HCT116 (cell line): ENCODE measurements around the gene PZP. TPM values are rescaled to one million over a fixed set of nuclear protein-coding genes. Genes with fewer than 3 reads are reported as not detected.

ENCODE experiments used
- ATAC-seq: fragments of 200-7000 bp; cut with Tn5 transposase; 2 replicates; pipeline ENCODE4 v1.9.1; 2020; ENCODE audit warnings: mild to moderate bottlenecking, moderate library complexity
- BruUV-seq: library from RNA; stranded (reverse); fragments of 400-500 nt; replicated peaks from 2 replicates; lab custom pipeline; 2021; lab: Mats Ljungman, UMichigan
- CTCF ChIA-PET: fragments of 300-600 bp; sonication (Branson Sonifier 250); formaldehyde crosslinking; loops from one replicate; lab custom pipeline; 2021; ENCODE audit warnings: antibody characterized with exemption; lab: Charles Lee
- POLR2A ChIA-PET: fragments of 300-600, 350-600 bp; sonication (Branson Sonifier 250); formaldehyde crosslinking; loops from one replicate; lab custom pipeline; 2021; ENCODE audit warnings: antibody characterized with exemption; lab: Charles Lee
- RAD21 ChIA-PET, 2 experiments: fragments of 300-600 bp; sonication (Branson Sonifier 250); formaldehyde crosslinking; loops; one replicate each; lab custom pipeline; 2023; ENCODE audit warnings: low total read pairs in 2 of 2; ENCODE audit not compliant: uncharacterized antibody in 2 of 2, unreplicated experiment in 2 of 2, low non-redundant PET in 1 of 2; lab: Charles Lee
- DNase-seq: peaks from one replicate; pipeline ENCODE4 v3.0.0-alpha.2; 2010; ENCODE audit warnings: low read depth, low spot score
- H2AFZ ChIP-seq: fragments of 200-600 bp; shearing (Covaris generic), sonication (generic); 2 replicates; pipeline ENCODE4 v1.6.1; 2017; ENCODE audit warnings: low read depth, mixed run types, mixed read lengths, antibody characterized with exemption, low read length; ENCODE audit not compliant: poor library complexity, severe bottlenecking
- H3K27ac ChIP-seq: 2 replicates; pipeline ENCODE4 v1.5.1; 2012; ENCODE audit warnings: low read depth, low read length
- H3K27me3 ChIP-seq: fragments of 200-600 bp; sonication (generic); 2 replicates; pipeline ENCODE4 v1.6.1; 2016; ENCODE audit warnings: mixed run types, low read length, mixed read lengths; ENCODE audit not compliant: insufficient read depth
- H3K36me3 ChIP-seq, 2 experiments: fragments of 200-500 bp in 1 of 2; fragments of 200-600 bp in 1 of 2; sonication (Bioruptor generic) in 1 of 2; sonication (generic) in 1 of 2; 2 replicates each; pipeline versions ENCODE4 v1.5.1 to v1.6.1; 2014 to 2016; ENCODE audit warnings: low read length in 2 of 2, inconsistent platforms in 1 of 2, mixed read lengths in 1 of 2, mixed run types in 1 of 2; ENCODE audit not compliant: insufficient read depth in 2 of 2, control insufficient read depth in 1 of 2
- H3K4me1 ChIP-seq, 2 experiments: fragments of 200-600 bp in 1 of 2; sonication (generic) in 1 of 2; 2 replicates each; pipeline versions ENCODE4 v1.5.1 to v1.6.1; 2012 to 2017; ENCODE audit warnings: low read length in 2 of 2, inconsistent platforms in 1 of 2, mild to moderate bottlenecking in 1 of 2, mixed read lengths in 1 of 2, mixed run types in 1 of 2, moderate library complexity in 1 of 2; ENCODE audit not compliant: insufficient read depth in 2 of 2, control insufficient read depth in 1 of 2
- H3K4me2 ChIP-seq: fragments of 200-600 bp; sonication (generic); 2 replicates; pipeline ENCODE4 v1.6.1; 2017; ENCODE audit warnings: mixed run types, low read length, mixed read lengths
- H3K4me3 ChIP-seq, 2 experiments: fragments of 200-600 bp in 1 of 2; sonication (generic) in 1 of 2; replicated peaks in 1 of 2; 2 replicates each; pipeline ENCODE4 v1.5.1; 2011 to 2016; ENCODE audit warnings: low read length in 2 of 2, control low read depth in 1 of 2, low read depth in 1 of 2, mild to moderate bottlenecking in 1 of 2, mixed read lengths in 1 of 2, mixed run types in 1 of 2
- H3K79me2 ChIP-seq: fragments of 200-600 bp; sonication (generic); 2 replicates; pipeline ENCODE4 v1.6.1; 2017; ENCODE audit warnings: mild to moderate bottlenecking, mixed run types, low read length, moderate library complexity, mixed read lengths; ENCODE audit not compliant: insufficient read depth
- H3K9ac ChIP-seq: fragments of 200-600 bp; sonication (generic); 2 replicates; pipeline ENCODE4 v1.6.1; 2016; ENCODE audit warnings: low read length, mixed read lengths
- H3K9me2 ChIP-seq: fragments of 200-600 bp; sonication (generic), shearing (Covaris generic); 2 replicates; pipeline ENCODE4 v1.6.1; 2017; ENCODE audit warnings: mixed run types, mild to moderate bottlenecking, moderate library complexity; ENCODE audit not compliant: insufficient read depth
- H3K9me3 ChIP-seq, 2 experiments: fragments of 200-500 bp in 1 of 2; fragments of 200-600 bp in 1 of 2; sonication (Bioruptor generic) in 1 of 2; sonication (generic) in 1 of 2; 2 replicates each; pipeline ENCODE4 v1.6.1; 2014 to 2017; ENCODE audit warnings: low read length in 2 of 2, mixed read lengths in 2 of 2, inconsistent platforms in 1 of 2, low read depth in 1 of 2, mild to moderate bottlenecking in 1 of 2, mixed run types in 1 of 2, moderate library complexity in 1 of 2; ENCODE audit not compliant: control insufficient read depth in 1 of 2, insufficient read depth in 1 of 2
- H4K20me1 ChIP-seq: fragments of 200-600 bp; sonication (generic), shearing (Covaris generic); 2 replicates; pipeline ENCODE4 v1.6.1; 2017; ENCODE audit warnings: mixed run types, mild to moderate bottlenecking, moderate library complexity; ENCODE audit not compliant: insufficient read depth
- EGR1 ChIP-seq: IDR thresholded peaks from 2 replicates; pipeline ENCODE4 v1.6.1; 2012; ENCODE audit warnings: low read depth
- EZH2 ChIP-seq: fragments of 200-600 bp; sonication (generic); IDR thresholded peaks from 2 replicates; pipeline ENCODE4 v1.6.1; 2017; ENCODE audit warnings: antibody characterized with exemption, mixed run types
- FOSL1 ChIP-seq: IDR thresholded peaks from 2 replicates; pipeline ENCODE4 v1.6.1; 2012; ENCODE audit warnings: low read depth
- JUND ChIP-seq: IDR thresholded peaks from 2 replicates; pipeline ENCODE4 v1.6.1; 2012
- POLR2AphosphoS5 ChIP-seq: IDR thresholded peaks from 2 replicates; pipeline ENCODE4 v1.6.1; 2011; ENCODE audit warnings: mild to moderate bottlenecking, low read depth, low read length, moderate library complexity
- RAD21 ChIP-seq: IDR thresholded peaks from 2 replicates; pipeline ENCODE4 v1.6.1; 2012; ENCODE audit warnings: low read depth, mild to moderate bottlenecking
- SIN3A ChIP-seq: IDR thresholded peaks from 2 replicates; pipeline ENCODE4 v1.6.1; 2012; ENCODE audit warnings: low read depth
- TCF7L2 ChIP-seq: IDR thresholded peaks from 2 replicates; pipeline ENCODE4 v1.7.0; 2011; ENCODE audit warnings: borderline replicate concordance, inconsistent platforms; ENCODE audit not compliant: insufficient read depth, insufficient read length; ENCODE audit errors: extremely low read depth
- YY1 ChIP-seq: IDR thresholded peaks from 2 replicates; pipeline ENCODE4 v1.6.1; 2011; ENCODE audit warnings: low read length, low read depth, moderate library complexity, mild to moderate bottlenecking; ENCODE audit not compliant: insufficient replicate concordance; ENCODE audit errors: extremely low read depth
- ZFX ChIP-seq: fragments of 450-650 bp; IDR thresholded peaks from 2 replicates; pipeline ENCODE4 v1.6.1; 2017
- ZNF274 ChIP-seq: fragments of 200-500 bp; sonication (Bioruptor generic); IDR thresholded peaks from 2 replicates; pipeline ENCODE4 v1.6.1; 2014; ENCODE audit warnings: mild to moderate bottlenecking, low read depth, low read length, inconsistent platforms
- intact Hi-C: fragments of 100-400 bp; cut with micrococcal nuclease; formaldehyde crosslinking; loops from 2 replicates; pipeline ENCODE4 v1.10.0; 2022
- total RNA-seq: library from RNA; stranded (reverse); gene quantifications from one replicate; pipeline ENCODE4 v1.2.1, GENCODE V29; 2021; ENCODE audit not compliant: unreplicated experiment
- TF ChIP-seq, protein P1 (sequence below), 3 experiments: fragments of 200-600 bp in 1 of 3; sonication (generic) in 1 of 3; IDR thresholded peaks in 2 of 3; conservative IDR thresholded peaks in 1 of 3; 2 replicates each; pipeline ENCODE4 v1.5.1; 2012 to 2017; ENCODE audit warnings: low read depth in 2 of 3, low read length in 2 of 3, antibody characterized with exemption in 1 of 3, borderline replicate concordance in 1 of 3, control low read depth in 1 of 3, mild to moderate bottlenecking in 1 of 3, mixed read lengths in 1 of 3, mixed run types in 1 of 3, moderate library complexity in 1 of 3; ENCODE audit not compliant: insufficient read depth in 1 of 3
- TF ChIP-seq, protein P2 (sequence below): IDR thresholded peaks from 2 replicates; pipeline ENCODE4 v1.6.1; 2012

Gene PZP
- total RNA-seq, 1 experiment from 2014 or later = not detected

GRCh38 chr12:9149372-9149771, 58.8 kb downstream of the PZP start:
- intact Hi-C loops = no loop called here
- Histone ChIP-seq H4K20me1 (no peaks in the 10 kb centered on the region), H3K27me3 (peaks cover 53% of the 10 kb centered on the region), H3K4me3 (no peak overlapping the region), H3K79me2 (no peaks in the 10 kb centered on the region), H3K27ac (no peak overlapping the region), H3K9ac (no peak overlapping the region), H3K9me3 (no peaks in the 10 kb centered on the region), H2AFZ (no peak overlapping the region), H3K9me2 (no peaks in the 10 kb centered on the region)
- ChIA-PET POLR2A (no interaction called here), CTCF (interaction anchor here (1.0 kb wide), 1 partner anchor 14 kb away, joined by 3 read pairs; no protein-coding TSS in a partner anchor)
- DNase-seq (peak; percentile 16), ATAC-seq (peak; percentile 90)
- no TSS peak for BruUV-seq
- TF ChIP-seq, protein P1, sequence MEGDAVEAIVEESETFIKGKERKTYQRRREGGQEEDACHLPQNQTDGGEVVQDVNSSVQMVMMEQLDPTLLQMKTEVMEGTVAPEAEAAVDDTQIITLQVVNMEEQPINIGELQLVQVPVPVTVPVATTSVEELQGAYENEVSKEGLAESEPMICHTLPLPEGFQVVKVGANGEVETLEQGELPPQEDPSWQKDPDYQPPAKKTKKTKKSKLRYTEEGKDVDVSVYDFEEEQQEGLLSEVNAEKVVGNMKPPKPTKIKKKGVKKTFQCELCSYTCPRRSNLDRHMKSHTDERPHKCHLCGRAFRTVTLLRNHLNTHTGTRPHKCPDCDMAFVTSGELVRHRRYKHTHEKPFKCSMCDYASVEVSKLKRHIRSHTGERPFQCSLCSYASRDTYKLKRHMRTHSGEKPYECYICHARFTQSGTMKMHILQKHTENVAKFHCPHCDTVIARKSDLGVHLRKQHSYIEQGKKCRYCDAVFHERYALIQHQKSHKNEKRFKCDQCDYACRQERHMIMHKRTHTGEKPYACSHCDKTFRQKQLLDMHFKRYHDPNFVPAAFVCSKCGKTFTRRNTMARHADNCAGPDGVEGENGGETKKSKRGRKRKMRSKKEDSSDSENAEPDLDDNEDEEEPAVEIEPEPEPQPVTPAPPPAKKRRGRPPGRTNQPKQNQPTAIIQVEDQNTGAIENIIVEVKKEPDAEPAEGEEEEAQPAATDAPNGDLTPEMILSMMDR (IDR thresholded peaks at IDR 0.05 in 2 of 3, conservative IDR thresholded peaks at IDR 0.05 in 1 of 3; ENCODE audit: borderline replicate concordance in 1 of 3, insufficient read depth in 1 of 3, low read depth in 2 of 3, low read length in 2 of 3) = peak; percentile 12 to 71 (median 68); a peak in 4 of 6 replicates
- TF ChIP-seq POLR2AphosphoS5 (no peak), RAD21 (peak; percentile 31; the same call in 1 of the 2 replicates)
- TF ChIP-seq, all 23 proteins: peak for 2
- RAD21 ChIA-PET = no interaction called here
- H3K4me1 ChIP-seq = no peaks in the 10 kb centered on the region
- no peaks in the 10 kb centered on the region for H3K36me3 ChIP-seq
- H3K4me2 ChIP-seq = no peak overlapping the region

DNA sequence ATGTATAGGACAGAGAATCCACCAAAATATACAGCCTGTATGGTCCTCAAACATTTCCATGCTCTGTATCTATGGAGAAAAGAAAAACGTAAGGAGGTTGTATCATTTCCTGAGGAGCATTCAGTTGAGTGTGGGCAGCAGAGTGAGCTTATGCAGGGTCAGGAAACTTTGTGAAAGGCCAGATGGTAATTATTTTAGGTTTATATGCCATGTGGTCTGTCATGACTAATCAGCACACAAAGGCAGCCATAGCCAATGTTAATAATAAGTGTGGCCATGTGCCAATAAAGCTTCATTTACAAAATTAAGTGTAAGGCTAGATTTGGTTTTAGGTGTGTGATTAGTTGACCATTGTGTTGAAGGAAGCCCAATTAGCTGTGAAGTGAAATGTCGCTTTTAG, 59.3 kb downstream of the PZP start:
- Histone ChIP-seq H3K36me3 (no peaks in the 10 kb centered on the region), H3K9ac (no peak overlapping the region), H3K79me2 (no peaks in the 10 kb centered on the region), H3K27me3 (peaks cover 54% of the 10 kb centered on the region), H3K4me1 (no peaks in the 10 kb centered on the region)
- ChIA-PET CTCF (interaction anchor here (1.0 kb wide), 1 partner anchor 13 kb away, joined by 3 read pairs; no protein-coding TSS in a partner anchor), RAD21 (no interaction called here)
- BruUV-seq = no TSS peak
- TF ChIP-seq ZNF274 = no peak
- TF ChIP-seq, protein P2, sequence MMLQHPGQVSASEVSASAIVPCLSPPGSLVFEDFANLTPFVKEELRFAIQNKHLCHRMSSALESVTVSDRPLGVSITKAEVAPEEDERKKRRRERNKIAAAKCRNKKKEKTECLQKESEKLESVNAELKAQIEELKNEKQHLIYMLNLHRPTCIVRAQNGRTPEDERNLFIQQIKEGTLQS = no peak
- no peak for TF ChIP-seq JUND
- TF ChIP-seq FOSL1 = no peak
- TF ChIP-seq TCF7L2 = no peak
- no peak for TF ChIP-seq ZFX
- TF ChIP-seq YY1 = no peak
- no peak for TF ChIP-seq EGR1
- no peak for TF ChIP-seq SIN3A
- no peak for TF ChIP-seq EZH2
- TF ChIP-seq, all 23 proteins: peak for 0
- Histone ChIP-seq H3K4me2 (no peak overlapping the region), H4K20me1 (no peaks in the 10 kb centered on the region), H3K27ac (no peak overlapping the region), H3K4me3 (no peak overlapping the region), H2AFZ (no peak overlapping the region), H3K9me3 (no peaks in the 10 kb centered on the region), H3K9me2 (no peaks in the 10 kb centered on the region)
- intact Hi-C loops = no loop called here
- no peak for ATAC-seq
- POLR2A ChIA-PET = no interaction called here
- DNase-seq = no peak
